ENCODE measurements around the gene LEMD2.

- TF ChIP-seq CTCF (conservative IDR thresholded peaks at IDR 0.05; ENCODE audit: low read depth, low read length) (no peak), EZH2 (IDR thresholded peaks at IDR 0.05; ENCODE audit: borderline replicate concordance, low read depth, low read length, poor library complexity, severe bottlenecking) (no peak)
Observed at GRCh38 chr6:33732385-33732784, 56.5 kb downstream of the LEMD2 start.
